Brain microvascular endothelial cell (primary cell): Measurements from ENCODE around the gene CSH2.
A peak's percentile ranks its signal among the peaks of the same experiment; 100 is the strongest.

ENCODE experiments used
- DNase-seq: peaks from one replicate; pipeline ENCODE4 v3.0.0-alpha.2; 2020
- H3K27ac ChIP-seq: fragments of 250-450 bp; sonication (Bioruptor Pico); 2 replicates; pipeline ENCODE4 v1.5.1; 2020; ENCODE audit warnings: mild to moderate bottlenecking, moderate library complexity
- H3K27me3 ChIP-seq: fragments of 250-450 bp; sonication (Bioruptor Pico); replicated peaks from 2 replicates; pipeline ENCODE4 v1.5.1; 2020; ENCODE audit warnings: mild to moderate bottlenecking
- H3K36me3 ChIP-seq: fragments of 250-450 bp; sonication (Bioruptor Pico); replicated peaks from 2 replicates; pipeline ENCODE4 v1.5.1; 2020; ENCODE audit warnings: mild to moderate bottlenecking
- H3K4me3 ChIP-seq: 2 replicates; pipeline ENCODE4 v1.5.1; 2011; ENCODE audit warnings: low read depth, mild to moderate bottlenecking, control low read depth, low read length, moderate library complexity
- in situ Hi-C: cut with HindIII; loops from 2 replicates; pipeline ENCODE4 v1.10.0; 2017; ENCODE audit warnings: low sequenced_read_pairs, low pct_ligation_motif_present
- TF ChIP-seq, protein P1 (sequence below): IDR thresholded peaks from 2 replicates; pipeline ENCODE4 v1.5.1; 2011; ENCODE audit warnings: low read depth, mild to moderate bottlenecking, moderate library complexity, low read length, control low read depth, inconsistent platforms; ENCODE audit errors: missing control alignments

CSH2 gene

DNA sequence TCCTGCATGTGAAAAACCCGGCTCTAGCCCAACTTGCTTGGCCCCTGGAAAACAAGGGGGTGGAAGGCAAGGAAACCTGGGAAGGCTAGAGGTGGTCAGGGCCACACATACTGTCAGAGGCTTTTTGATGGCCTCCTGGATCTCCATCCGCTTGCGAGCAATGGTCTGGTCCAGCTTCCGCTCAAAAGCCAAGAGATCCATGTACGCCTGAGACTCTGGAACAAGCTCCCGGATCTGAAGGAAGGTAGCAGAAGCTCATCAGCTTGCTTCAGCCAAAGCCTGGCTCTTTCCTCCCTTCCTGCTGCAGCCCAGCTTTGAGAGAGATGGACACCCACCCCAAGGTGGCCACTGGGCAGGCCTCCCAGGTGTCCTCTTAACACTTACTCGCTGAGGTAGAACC, 36.7 kb downstream of the CSH2 start:
- in situ Hi-C loops: no loop called here
- H3K27me3 ChIP-seq: no peaks in the 10 kb centered on the region
- no peak for DNase-seq
- H3K27ac ChIP-seq: no peak overlapping the region
- TF ChIP-seq, protein P1, sequence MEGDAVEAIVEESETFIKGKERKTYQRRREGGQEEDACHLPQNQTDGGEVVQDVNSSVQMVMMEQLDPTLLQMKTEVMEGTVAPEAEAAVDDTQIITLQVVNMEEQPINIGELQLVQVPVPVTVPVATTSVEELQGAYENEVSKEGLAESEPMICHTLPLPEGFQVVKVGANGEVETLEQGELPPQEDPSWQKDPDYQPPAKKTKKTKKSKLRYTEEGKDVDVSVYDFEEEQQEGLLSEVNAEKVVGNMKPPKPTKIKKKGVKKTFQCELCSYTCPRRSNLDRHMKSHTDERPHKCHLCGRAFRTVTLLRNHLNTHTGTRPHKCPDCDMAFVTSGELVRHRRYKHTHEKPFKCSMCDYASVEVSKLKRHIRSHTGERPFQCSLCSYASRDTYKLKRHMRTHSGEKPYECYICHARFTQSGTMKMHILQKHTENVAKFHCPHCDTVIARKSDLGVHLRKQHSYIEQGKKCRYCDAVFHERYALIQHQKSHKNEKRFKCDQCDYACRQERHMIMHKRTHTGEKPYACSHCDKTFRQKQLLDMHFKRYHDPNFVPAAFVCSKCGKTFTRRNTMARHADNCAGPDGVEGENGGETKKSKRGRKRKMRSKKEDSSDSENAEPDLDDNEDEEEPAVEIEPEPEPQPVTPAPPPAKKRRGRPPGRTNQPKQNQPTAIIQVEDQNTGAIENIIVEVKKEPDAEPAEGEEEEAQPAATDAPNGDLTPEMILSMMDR: no peak
- no peak overlapping the region for H3K4me3 ChIP-seq
- H3K36me3 ChIP-seq: peaks cover 38% of the 10 kb centered on the region

DNA sequence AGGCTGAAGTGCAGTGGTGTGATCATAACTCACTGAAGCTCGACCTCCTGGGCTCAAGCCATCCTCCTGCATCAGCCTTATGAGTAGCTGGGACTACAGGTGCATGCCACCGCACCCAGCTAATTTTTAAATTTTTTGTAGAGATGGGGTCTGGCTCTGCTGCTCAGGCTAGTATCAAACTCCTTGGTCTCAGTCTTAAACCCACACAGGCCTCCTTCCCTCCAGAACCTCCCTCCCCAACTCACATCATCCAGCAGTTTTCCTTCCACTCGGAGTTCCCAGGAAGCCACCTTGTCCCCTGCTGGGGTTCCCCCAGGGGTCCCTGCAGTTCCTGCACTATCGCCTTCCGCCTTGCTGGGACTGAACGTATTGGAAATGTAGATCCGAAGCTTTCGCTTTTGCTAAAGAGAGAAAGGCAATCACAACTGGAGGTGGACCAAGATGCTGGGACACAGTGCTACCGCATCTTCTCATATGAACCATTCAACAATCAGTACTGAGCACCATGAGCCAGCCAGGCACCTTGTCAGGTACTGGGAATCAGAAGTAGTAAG, 38.2 kb downstream of the CSH2 start:
- DNase-seq: no peak
- in situ Hi-C loops: no loop called here
- Histone ChIP-seq H3K4me3 (no peak overlapping the region), H3K27ac (no peak overlapping the region), H3K36me3 (peaks cover 53% of the 10 kb centered on the region), H3K27me3 (no peaks in the 10 kb centered on the region)
- TF ChIP-seq, protein P1: no peak

DNA sequence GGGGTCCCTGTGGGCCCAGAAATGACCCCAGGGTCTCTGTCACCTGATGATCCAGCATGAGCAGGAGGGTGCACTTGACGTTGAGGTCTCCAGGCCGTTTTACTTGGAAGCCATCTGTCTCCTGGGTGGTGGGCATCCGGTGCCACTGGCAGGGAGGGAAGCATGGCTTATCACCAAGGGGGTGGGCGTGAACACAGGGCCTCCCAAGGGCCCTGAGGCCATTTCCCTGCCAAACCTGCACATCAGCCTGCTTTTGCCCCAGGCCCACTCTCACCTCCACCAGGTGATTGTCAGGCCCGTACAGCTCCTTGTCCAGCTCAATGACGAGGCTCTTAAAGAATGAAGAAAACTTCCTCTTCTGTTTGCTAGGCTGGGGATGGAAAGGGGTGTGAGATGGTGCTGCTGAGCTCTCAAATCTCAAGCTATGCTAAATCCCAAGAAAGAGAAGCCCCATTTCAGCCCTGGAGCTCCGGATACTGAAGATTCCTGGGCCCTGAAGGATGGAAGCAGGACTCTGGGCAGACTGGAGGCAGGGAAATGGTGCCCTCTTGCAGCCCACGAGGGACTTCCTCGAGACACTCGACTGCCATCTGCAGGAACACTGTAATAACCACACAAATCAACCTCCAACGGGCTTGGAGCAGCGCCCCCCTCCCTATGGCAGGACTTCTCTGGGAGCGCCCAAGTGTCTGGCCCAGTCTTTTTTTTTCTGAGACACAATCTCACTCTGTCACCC, 38.9 kb downstream of the CSH2 start:
- in situ Hi-C loops: no loop called here
- DNase-seq: peak; percentile 72
- Histone ChIP-seq H3K27me3 (no peaks in the 10 kb centered on the region), H3K27ac (no peak overlapping the region), H3K36me3 (peaks cover 60% of the 10 kb centered on the region), H3K4me3 (no peak overlapping the region)
- TF ChIP-seq, protein P1: peak; percentile 65

DNA sequence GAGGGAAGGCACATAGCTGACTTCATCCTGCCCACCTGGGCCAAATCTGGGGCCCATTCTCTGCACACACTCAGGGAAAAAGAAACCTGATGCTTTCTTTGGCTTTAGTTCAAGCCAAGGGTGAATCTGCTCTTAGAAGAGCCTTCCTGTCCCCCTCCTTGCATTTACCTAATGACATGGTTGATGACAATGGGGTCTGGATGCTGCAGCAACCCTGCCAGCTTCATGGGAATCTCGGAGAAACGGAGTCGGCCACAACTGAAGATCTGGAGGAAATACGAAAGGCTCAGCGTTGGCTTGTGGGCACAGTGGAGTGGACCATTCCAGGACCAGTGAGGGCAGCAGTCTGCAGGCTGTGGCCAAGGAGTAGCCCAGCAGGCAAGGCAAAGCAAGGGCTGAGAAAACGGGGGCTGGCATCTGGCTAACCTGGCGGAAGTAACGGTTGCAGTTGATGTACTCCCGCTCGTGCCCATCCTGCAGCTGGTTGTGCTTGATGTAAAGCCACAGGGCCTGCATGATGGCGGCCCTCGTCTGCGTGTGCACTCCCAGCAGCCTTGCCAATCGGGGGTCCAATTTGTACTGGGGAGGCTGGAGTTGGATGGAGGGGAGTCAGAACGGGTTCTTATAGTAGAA, 39.6 kb downstream of the CSH2 start:
- in situ Hi-C loops: no loop called here
- no peak for DNase-seq
- Histone ChIP-seq H3K27ac (no peak overlapping the region), H3K4me3 (no peak overlapping the region), H3K36me3 (peaks cover 67% of the 10 kb centered on the region), H3K27me3 (no peaks in the 10 kb centered on the region)
- TF ChIP-seq, protein P1: no peak

DNA sequence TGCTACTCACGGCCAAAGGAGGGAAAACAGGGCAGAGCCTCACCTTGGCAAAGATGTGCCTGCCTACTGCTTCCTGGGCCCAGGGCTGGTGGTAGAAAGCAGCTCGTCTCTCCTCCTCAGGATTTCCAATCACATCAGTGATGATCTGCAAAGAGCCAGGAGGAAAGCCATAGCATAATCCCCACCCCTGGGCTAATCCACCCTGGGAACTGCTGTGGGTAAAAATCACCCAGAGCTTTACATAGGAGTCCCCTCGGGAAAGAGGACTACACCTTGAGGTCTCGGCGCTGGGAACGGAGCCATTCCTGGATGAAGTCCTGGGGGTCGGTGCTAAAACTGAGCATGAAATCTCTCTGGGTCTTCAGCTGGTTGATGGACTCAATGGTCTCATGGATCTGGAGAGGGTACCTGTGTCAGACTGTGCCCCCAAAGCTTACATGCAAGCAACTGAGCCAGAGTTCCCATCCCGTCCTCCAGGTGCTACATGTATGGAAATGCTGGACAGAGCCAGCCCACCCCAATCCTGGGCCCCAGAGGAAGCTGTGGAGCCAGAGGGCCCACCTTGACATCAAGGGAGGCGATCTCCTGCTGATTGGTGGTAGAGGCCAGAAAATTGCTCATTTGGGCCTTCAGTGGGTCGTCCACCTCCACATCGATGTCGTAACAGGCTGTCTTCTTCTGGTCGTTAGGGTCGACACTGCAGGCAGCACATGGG, 40.3 kb downstream of the CSH2 start:
- Histone ChIP-seq H3K4me3 (no peak overlapping the region), H3K27me3 (no peaks in the 10 kb centered on the region), H3K36me3 (peaks cover 72% of the 10 kb centered on the region), H3K27ac (no peak overlapping the region)
- TF ChIP-seq, protein P1: no peak
- in situ Hi-C loops: no loop called here
- no peak for DNase-seq
